H1 (cell line): ENCODE data around the gene NGFR. TPM values are rescaled to one million over a fixed set of nuclear protein-coding genes. Genes with fewer than 3 reads are reported as not detected.

Source experiments
- CBX5 ChIP-seq: fragments of 300-800, 300-1000 bp; sonication (generic); IDR thresholded peaks from 2 replicates; pipeline ENCODE4 v1.7.1; 2016; ENCODE audit warnings: antibody characterized with exemption, low read length, low read depth
- RFX5 ChIP-seq: IDR thresholded peaks from 2 replicates; pipeline ENCODE4 v1.6.1; 2011; ENCODE audit warnings: low read depth, low read length, improper control_type of control experiment, borderline replicate concordance
- polyA plus RNA-seq, 7 experiments: library from polyadenylated mRNA; depleted of rRNA in 3 of 7; stranded (reverse) in 5 of 7; unstranded in 2 of 7; fragments of >200 nt in 5 of 7; fragments of 200-250 nt in 2 of 7; gene quantifications; 1 replicate in 5 of 7; 2 replicates in 1 of 7; 4 replicates in 1 of 7; pipeline versions ENCODE4 v1.2.1 to v1.2.3, GENCODE V29; 2011 to 2013; ENCODE audit warnings: missing spikeins in 2 of 7, mixed read lengths in 2 of 7
- total RNA-seq: library from RNA; stranded (reverse); fragmentation: NEBNext Ultra II Directional; extraction: Animal tissue kit (Norgen Biotek cat#: 25700); gene quantifications from 2 replicates; pipeline ENCODE4 v1.2.1, GENCODE V29; 2021

NGFR gene
- total and polyA plus RNA-seq, 2 of the 8 experiments (the other 6 are each of a cell fraction or from before 2014, with no cell fraction given): 8.1 to 10.3 TPM

- TF ChIP-seq RFX5 (no peak), CBX5 (no peak)
Measured at GRCh38 chr17:49553676-49554335, 58.7 kb downstream of the NGFR start (continued).
